H9 (cell line): ENCODE data around the gene HDHD3. TPM values are rescaled to one million over a fixed set of nuclear protein-coding genes. Genes with fewer than 3 reads are reported as not detected.

Source experiments
- DNase-seq: peaks from one replicate; pipeline ENCODE4 v3.0.0-alpha.2; 2017
- H2AFZ ChIP-seq: one replicate; pipeline ENCODE4 v1.6.1; 2013; ENCODE audit warnings: mild to moderate bottlenecking, low read length, control low read depth, moderate library complexity
- H2AK5ac ChIP-seq: 2 replicates; pipeline ENCODE4 v1.6.1; 2013; ENCODE audit warnings: low read length, control low read depth, mixed read lengths; ENCODE audit not compliant: insufficient read length
- H2BK120ac ChIP-seq: one replicate; pipeline ENCODE4 v1.6.1; 2013; ENCODE audit warnings: low read depth, mild to moderate bottlenecking, low read length, control low read depth, inconsistent platforms; ENCODE audit not compliant: poor library complexity, severe bottlenecking
- H2BK12ac ChIP-seq: 2 replicates; pipeline ENCODE4 v1.6.1; 2013; ENCODE audit warnings: low read length, control low read depth, mixed read lengths, low read depth; ENCODE audit not compliant: insufficient read length
- H2BK15ac ChIP-seq: 2 replicates; pipeline ENCODE4 v1.6.1; 2013; ENCODE audit warnings: low read depth, low read length, control low read depth
- H2BK20ac ChIP-seq: one replicate; pipeline ENCODE4 v1.6.1; 2013; ENCODE audit warnings: low read depth, mild to moderate bottlenecking, low read length, control low read depth, inconsistent platforms; ENCODE audit not compliant: poor library complexity, severe bottlenecking
- H2BK5ac ChIP-seq: 2 replicates; pipeline ENCODE4 v1.6.1; 2013; ENCODE audit warnings: low read length, control low read depth, mixed read lengths; ENCODE audit not compliant: insufficient read length
- H3K14ac ChIP-seq: 2 replicates; pipeline ENCODE4 v1.6.1; 2013; ENCODE audit warnings: low read length, control low read depth; ENCODE audit not compliant: insufficient read depth
- H3K18ac ChIP-seq: 2 replicates; pipeline ENCODE4 v1.6.1; 2013; ENCODE audit warnings: low read depth, mild to moderate bottlenecking, mixed read lengths, low read length, control low read depth; ENCODE audit not compliant: insufficient read length
- H3K23ac ChIP-seq: 2 replicates; pipeline ENCODE4 v1.6.1; 2013; ENCODE audit warnings: low read length, control low read depth, mixed read lengths, low read depth; ENCODE audit not compliant: insufficient read length
- H3K23me2 ChIP-seq: 2 replicates; pipeline ENCODE4 v1.6.1; 2013; ENCODE audit warnings: low read depth, mild to moderate bottlenecking, mixed read lengths, low read length, control low read depth; ENCODE audit not compliant: insufficient read length, poor library complexity, severe bottlenecking
- H3K27ac ChIP-seq: 2 replicates; pipeline ENCODE4 v1.5.1; 2013; ENCODE audit warnings: low read length, control low read depth, mixed read lengths, low read depth; ENCODE audit not compliant: insufficient read length
- H3K27me3 ChIP-seq: 2 replicates; pipeline ENCODE4 v1.6.1; 2013; ENCODE audit warnings: low read length, control low read depth, inconsistent platforms; ENCODE audit not compliant: insufficient read depth
- H3K4ac ChIP-seq: 2 replicates; pipeline ENCODE4 v1.6.1; 2013; ENCODE audit warnings: low read depth, mild to moderate bottlenecking, control low read depth, inconsistent platforms, low read length, moderate library complexity
- H3K4me1 ChIP-seq: 2 replicates; pipeline ENCODE4 v1.6.1; 2013; ENCODE audit warnings: low read length, control low read depth, inconsistent platforms; ENCODE audit not compliant: insufficient read depth
- H3K4me2 ChIP-seq: 2 replicates; pipeline ENCODE4 v1.6.1; 2013; ENCODE audit warnings: low read length, control low read depth, mixed read lengths; ENCODE audit not compliant: insufficient read length, insufficient read depth
- H3K56ac ChIP-seq: 2 replicates; pipeline ENCODE4 v1.6.1; 2013; ENCODE audit warnings: low read depth, mild to moderate bottlenecking, mixed read lengths, low read length, control low read depth; ENCODE audit not compliant: insufficient read length
- H3K79me1 ChIP-seq: 2 replicates; pipeline ENCODE4 v1.6.1; 2013; ENCODE audit warnings: low read depth, mild to moderate bottlenecking, moderate library complexity, low read length, control low read depth, inconsistent platforms; ENCODE audit not compliant: insufficient read depth, poor library complexity, severe bottlenecking
- H3K79me2 ChIP-seq: 2 replicates; pipeline ENCODE4 v1.6.1; 2013; ENCODE audit warnings: low read length, control low read depth, inconsistent platforms; ENCODE audit not compliant: insufficient read depth
- H3K9ac ChIP-seq: 2 replicates; pipeline ENCODE4 v1.6.1; 2013; ENCODE audit warnings: low read length, control low read depth, mixed read lengths; ENCODE audit not compliant: insufficient read length; ENCODE audit errors: extremely low read depth
- H3K9me3 ChIP-seq: one replicate; pipeline ENCODE4 v1.6.1; 2013; ENCODE audit warnings: low read depth, low read length, inconsistent platforms; ENCODE audit not compliant: control insufficient read depth
- H3T11ph ChIP-seq: one replicate; pipeline ENCODE4 v1.6.1; 2013; ENCODE audit warnings: mild to moderate bottlenecking, low read length, control low read depth, inconsistent platforms
- H4K20me1 ChIP-seq: one replicate; pipeline ENCODE4 v1.6.1; 2013; ENCODE audit not compliant: control insufficient read depth, insufficient read length, insufficient read depth
- H4K5ac ChIP-seq: 2 replicates; pipeline ENCODE4 v1.6.1; 2013; ENCODE audit warnings: low read depth, mild to moderate bottlenecking, mixed read lengths, low read length, control low read depth; ENCODE audit not compliant: insufficient read length
- H4K8ac ChIP-seq: replicated peaks from 2 replicates; pipeline ENCODE4 v1.6.1; 2013; ENCODE audit warnings: low read length, control low read depth, mixed read lengths, low read depth; ENCODE audit not compliant: insufficient read length
- H4K91ac ChIP-seq: 2 replicates; pipeline ENCODE4 v1.6.1; 2013; ENCODE audit warnings: low read depth, mild to moderate bottlenecking, moderate library complexity, mixed read lengths, low read length, control low read depth; ENCODE audit not compliant: insufficient read length
- H3K27ac Mint-ChIP-seq, 3 experiments: 2 replicates in 2 of 3; 3 replicates in 1 of 3; pipeline ENCODE4 v1.8.0; 2020 to 2021; ENCODE audit warnings: mixed read lengths in 3 of 3, mild to moderate bottlenecking in 1 of 3, moderate library complexity in 1 of 3
- H3K27me3 Mint-ChIP-seq: 2 replicates; pipeline ENCODE4 v1.8.0; 2021; ENCODE audit warnings: low read depth, mild to moderate bottlenecking, moderate library complexity, mixed read lengths
- H3K36me3 Mint-ChIP-seq, 3 experiments: 2 replicates in 2 of 3; 3 replicates in 1 of 3; pipeline ENCODE4 v1.8.0; 2020 to 2021; ENCODE audit warnings: low read depth in 3 of 3, mixed read lengths in 3 of 3; ENCODE audit not compliant: insufficient read depth in 1 of 3
- H3K4me1 Mint-ChIP-seq, 2 experiments: 2 replicates each; pipeline ENCODE4 v1.8.0; 2020; ENCODE audit warnings: mixed read lengths in 2 of 2
- H3K4me3 Mint-ChIP-seq, 2 experiments: 2 replicates in 1 of 2; 3 replicates in 1 of 2; pipeline ENCODE4 v1.8.0; 2020 to 2021; ENCODE audit warnings: mild to moderate bottlenecking in 2 of 2, mixed read lengths in 2 of 2, moderate library complexity in 1 of 2
- H3K9me3 Mint-ChIP-seq, 2 experiments: 2 replicates in 1 of 2; 3 replicates in 1 of 2; pipeline ENCODE4 v1.8.0; 2020; ENCODE audit warnings: mild to moderate bottlenecking in 2 of 2, mixed read lengths in 2 of 2, moderate library complexity in 1 of 2
- CTCF ChIP-seq: fragments of 200-600 bp; sonication (generic); conservative IDR thresholded peaks from 3 replicates; pipeline ENCODE4 v1.8.0; 2021; ENCODE audit warnings: antibody characterized with exemption, mild to moderate bottlenecking
- WGBS: extraction: QIAGEN DNeasy Blood & Tissue Kit; methylation state at CpG from one replicate; pipeline ENCODE4 v1.1.7; 2013; ENCODE audit warnings: missing lambda C conversion rate, low lambda C conversion rate, mixed read lengths; ENCODE audit not compliant: insufficient read length; ENCODE audit errors: extremely low coverage; 5-methylcytosine and 5-hydroxymethylcytosine counted together
- total RNA-seq: library from RNA; stranded (reverse); gene quantifications from 2 replicates; pipeline ENCODE4 v1.2.1, GENCODE V29; 2021

HDHD3 gene
- total RNA-seq, 1 experiment from 2014 or later, result 10.9 TPM

- Histone ChIP-seq H3K4me2 (no peak overlapping the region), H2BK5ac (no peak overlapping the region), H3K79me1 (no peaks in the 10 kb centered on the region), H2BK12ac (no peak overlapping the region), H3K14ac (no peak overlapping the region), H4K8ac (no peak overlapping the region), H3K79me2 (no peaks in the 10 kb centered on the region), H3K9ac (no peak overlapping the region), H2BK120ac (no peak overlapping the region), H4K91ac (no peak overlapping the region), H2AFZ (no peak overlapping the region), H3K23me2 (no peaks in the 10 kb centered on the region), H2BK20ac (no peak overlapping the region), H3T11ph (no peak overlapping the region), H3K23ac (no peak overlapping the region), H2BK15ac (no peak overlapping the region), H3K4me1 (no peaks in the 10 kb centered on the region), H3K27me3 (no peaks in the 10 kb centered on the region), H4K5ac (no peak overlapping the region), H2AK5ac (no peak overlapping the region), H3K56ac (no peak overlapping the region), H3K27ac (no peak overlapping the region), H3K18ac (no peak overlapping the region), H3K4ac (no peak overlapping the region), H4K20me1 (no peaks in the 10 kb centered on the region), H3K9me3 (no peaks in the 10 kb centered on the region)
- Mint-ChIP-seq H3K36me3 (no peaks in the 10 kb centered on the region), H3K4me1 (peaks cover 0 to 5% of the 10 kb centered on the region in 2 experiments; a peak in 1 of 4 replicates), H3K27me3 (peaks cover 2% of the 10 kb centered on the region), H3K9me3 (no peaks in the 10 kb centered on the region), H3K4me3 (no peak overlapping the region), H3K27ac (no peak overlapping the region)
- WGBS, result no CpG with 5 or more reads among the region's 3 CpGs
- DNase-seq, result no peak
- TF ChIP-seq CTCF, result no peak
These were observed 48.6 kb downstream of the HDHD3 start for GRCh38 chr9:113328045-113328782.
